H9 (cell line): ENCODE data around the gene CACNA2D3. TPM values are rescaled to one million over a fixed set of nuclear protein-coding genes. Genes with fewer than 3 reads are reported as not detected.
"Not testable (repeated sequence)": the region's sequence is repeated elsewhere in the genome, so short reads cannot be mapped to it uniquely, and the experiment has no call there.

Experiments used
- DNase-seq: peaks from one replicate; pipeline ENCODE4 v3.0.0-alpha.2; 2017
- H2AFZ ChIP-seq: one replicate; pipeline ENCODE4 v1.6.1; 2013; ENCODE audit warnings: mild to moderate bottlenecking, low read length, control low read depth, moderate library complexity
- H2AK5ac ChIP-seq: 2 replicates; pipeline ENCODE4 v1.6.1; 2013; ENCODE audit warnings: low read length, control low read depth, mixed read lengths; ENCODE audit not compliant: insufficient read length
- H2BK120ac ChIP-seq: one replicate; pipeline ENCODE4 v1.6.1; 2013; ENCODE audit warnings: low read depth, mild to moderate bottlenecking, low read length, control low read depth, inconsistent platforms; ENCODE audit not compliant: poor library complexity, severe bottlenecking
- H2BK12ac ChIP-seq: 2 replicates; pipeline ENCODE4 v1.6.1; 2013; ENCODE audit warnings: low read length, control low read depth, mixed read lengths, low read depth; ENCODE audit not compliant: insufficient read length
- H2BK15ac ChIP-seq: 2 replicates; pipeline ENCODE4 v1.6.1; 2013; ENCODE audit warnings: low read depth, low read length, control low read depth
- H2BK20ac ChIP-seq: one replicate; pipeline ENCODE4 v1.6.1; 2013; ENCODE audit warnings: low read depth, mild to moderate bottlenecking, low read length, control low read depth, inconsistent platforms; ENCODE audit not compliant: poor library complexity, severe bottlenecking
- H2BK5ac ChIP-seq: 2 replicates; pipeline ENCODE4 v1.6.1; 2013; ENCODE audit warnings: low read length, control low read depth, mixed read lengths; ENCODE audit not compliant: insufficient read length
- H3K14ac ChIP-seq: 2 replicates; pipeline ENCODE4 v1.6.1; 2013; ENCODE audit warnings: low read length, control low read depth; ENCODE audit not compliant: insufficient read depth
- H3K18ac ChIP-seq: 2 replicates; pipeline ENCODE4 v1.6.1; 2013; ENCODE audit warnings: low read depth, mild to moderate bottlenecking, mixed read lengths, low read length, control low read depth; ENCODE audit not compliant: insufficient read length
- H3K23ac ChIP-seq: 2 replicates; pipeline ENCODE4 v1.6.1; 2013; ENCODE audit warnings: low read length, control low read depth, mixed read lengths, low read depth; ENCODE audit not compliant: insufficient read length
- H3K23me2 ChIP-seq: 2 replicates; pipeline ENCODE4 v1.6.1; 2013; ENCODE audit warnings: low read depth, mild to moderate bottlenecking, mixed read lengths, low read length, control low read depth; ENCODE audit not compliant: insufficient read length, poor library complexity, severe bottlenecking
- H3K27ac ChIP-seq: 2 replicates; pipeline ENCODE4 v1.5.1; 2013; ENCODE audit warnings: low read length, control low read depth, mixed read lengths, low read depth; ENCODE audit not compliant: insufficient read length
- H3K27me3 ChIP-seq: 2 replicates; pipeline ENCODE4 v1.6.1; 2013; ENCODE audit warnings: low read length, control low read depth, inconsistent platforms; ENCODE audit not compliant: insufficient read depth
- H3K4ac ChIP-seq: 2 replicates; pipeline ENCODE4 v1.6.1; 2013; ENCODE audit warnings: low read depth, mild to moderate bottlenecking, control low read depth, inconsistent platforms, low read length, moderate library complexity
- H3K4me1 ChIP-seq: 2 replicates; pipeline ENCODE4 v1.6.1; 2013; ENCODE audit warnings: low read length, control low read depth, inconsistent platforms; ENCODE audit not compliant: insufficient read depth
- H3K4me2 ChIP-seq: 2 replicates; pipeline ENCODE4 v1.6.1; 2013; ENCODE audit warnings: low read length, control low read depth, mixed read lengths; ENCODE audit not compliant: insufficient read length, insufficient read depth
- H3K56ac ChIP-seq: 2 replicates; pipeline ENCODE4 v1.6.1; 2013; ENCODE audit warnings: low read depth, mild to moderate bottlenecking, mixed read lengths, low read length, control low read depth; ENCODE audit not compliant: insufficient read length
- H3K79me1 ChIP-seq: 2 replicates; pipeline ENCODE4 v1.6.1; 2013; ENCODE audit warnings: low read depth, mild to moderate bottlenecking, moderate library complexity, low read length, control low read depth, inconsistent platforms; ENCODE audit not compliant: insufficient read depth, poor library complexity, severe bottlenecking
- H3K79me2 ChIP-seq: 2 replicates; pipeline ENCODE4 v1.6.1; 2013; ENCODE audit warnings: low read length, control low read depth, inconsistent platforms; ENCODE audit not compliant: insufficient read depth
- H3K9ac ChIP-seq: 2 replicates; pipeline ENCODE4 v1.6.1; 2013; ENCODE audit warnings: low read length, control low read depth, mixed read lengths; ENCODE audit not compliant: insufficient read length; ENCODE audit errors: extremely low read depth
- H3K9me3 ChIP-seq: one replicate; pipeline ENCODE4 v1.6.1; 2013; ENCODE audit warnings: low read depth, low read length, inconsistent platforms; ENCODE audit not compliant: control insufficient read depth
- H3T11ph ChIP-seq: one replicate; pipeline ENCODE4 v1.6.1; 2013; ENCODE audit warnings: mild to moderate bottlenecking, low read length, control low read depth, inconsistent platforms
- H4K20me1 ChIP-seq: one replicate; pipeline ENCODE4 v1.6.1; 2013; ENCODE audit not compliant: control insufficient read depth, insufficient read length, insufficient read depth
- H4K5ac ChIP-seq: 2 replicates; pipeline ENCODE4 v1.6.1; 2013; ENCODE audit warnings: low read depth, mild to moderate bottlenecking, mixed read lengths, low read length, control low read depth; ENCODE audit not compliant: insufficient read length
- H4K8ac ChIP-seq: replicated peaks from 2 replicates; pipeline ENCODE4 v1.6.1; 2013; ENCODE audit warnings: low read length, control low read depth, mixed read lengths, low read depth; ENCODE audit not compliant: insufficient read length
- H4K91ac ChIP-seq: 2 replicates; pipeline ENCODE4 v1.6.1; 2013; ENCODE audit warnings: low read depth, mild to moderate bottlenecking, moderate library complexity, mixed read lengths, low read length, control low read depth; ENCODE audit not compliant: insufficient read length
- H3K27ac Mint-ChIP-seq, 3 experiments: 2 replicates in 2 of 3; 3 replicates in 1 of 3; pipeline ENCODE4 v1.8.0; 2020 to 2021; ENCODE audit warnings: mixed read lengths in 3 of 3, mild to moderate bottlenecking in 1 of 3, moderate library complexity in 1 of 3
- H3K27me3 Mint-ChIP-seq: 2 replicates; pipeline ENCODE4 v1.8.0; 2021; ENCODE audit warnings: low read depth, mild to moderate bottlenecking, moderate library complexity, mixed read lengths
- H3K36me3 Mint-ChIP-seq, 3 experiments: 2 replicates in 2 of 3; 3 replicates in 1 of 3; pipeline ENCODE4 v1.8.0; 2020 to 2021; ENCODE audit warnings: low read depth in 3 of 3, mixed read lengths in 3 of 3; ENCODE audit not compliant: insufficient read depth in 1 of 3
- H3K4me1 Mint-ChIP-seq, 2 experiments: 2 replicates each; pipeline ENCODE4 v1.8.0; 2020; ENCODE audit warnings: mixed read lengths in 2 of 2
- H3K4me3 Mint-ChIP-seq, 2 experiments: 2 replicates in 1 of 2; 3 replicates in 1 of 2; pipeline ENCODE4 v1.8.0; 2020 to 2021; ENCODE audit warnings: mild to moderate bottlenecking in 2 of 2, mixed read lengths in 2 of 2, moderate library complexity in 1 of 2
- H3K9me3 Mint-ChIP-seq, 2 experiments: 2 replicates in 1 of 2; 3 replicates in 1 of 2; pipeline ENCODE4 v1.8.0; 2020; ENCODE audit warnings: mild to moderate bottlenecking in 2 of 2, mixed read lengths in 2 of 2, moderate library complexity in 1 of 2
- WGBS: extraction: QIAGEN DNeasy Blood & Tissue Kit; methylation state at CpG from one replicate; pipeline ENCODE4 v1.1.7; 2013; ENCODE audit warnings: missing lambda C conversion rate, low lambda C conversion rate, mixed read lengths; ENCODE audit not compliant: insufficient read length; ENCODE audit errors: extremely low coverage; 5-methylcytosine and 5-hydroxymethylcytosine counted together
- total RNA-seq: library from RNA; stranded (reverse); gene quantifications from 2 replicates; pipeline ENCODE4 v1.2.1, GENCODE V29; 2021
- TF ChIP-seq, protein P1 (sequence below): fragments of 200-600 bp; sonication (generic); conservative IDR thresholded peaks from 3 replicates; pipeline ENCODE4 v1.8.0; 2021; ENCODE audit warnings: antibody characterized with exemption, mild to moderate bottlenecking

The CACNA2D3 gene
- total RNA-seq, 1 experiment from 2014 or later = 3.2 TPM

GRCh38 chr3:55107187-55107586 lies 984.8 kb downstream of the CACNA2D3 start:
- Histone ChIP-seq H2AFZ (no peak overlapping the region), H3K23me2 (no peaks in the 10 kb centered on the region), H2BK5ac (no peak overlapping the region), H2BK12ac (no peak overlapping the region), H3K56ac (no peak overlapping the region), H3K23ac (no peak overlapping the region), H3T11ph (no peak overlapping the region), H2BK15ac (no peak overlapping the region), H4K8ac (no peak overlapping the region), H3K4me1 (peaks cover 2% of the 10 kb centered on the region; the same call in 1 of the 2 replicates), H3K79me1 (no peaks in the 10 kb centered on the region), H4K5ac (no peak overlapping the region), H3K9me3 (no peaks in the 10 kb centered on the region), H2AK5ac (no peak overlapping the region), H3K27ac (no peak overlapping the region), H2BK120ac (no peak overlapping the region), H4K20me1 (no peaks in the 10 kb centered on the region), H2BK20ac (no peak overlapping the region), H3K4ac (no peak overlapping the region), H3K18ac (no peak overlapping the region), H3K4me2 (no peak overlapping the region), H3K79me2 (no peaks in the 10 kb centered on the region), H3K27me3 (no peaks in the 10 kb centered on the region), H3K9ac (no peak overlapping the region), H3K14ac (no peak overlapping the region), H4K91ac (no peak overlapping the region)
- no peaks in the 10 kb centered on the region for H3K36me3 Mint-ChIP-seq
- H3K4me3 Mint-ChIP-seq = no peak overlapping the region
- H3K27me3 Mint-ChIP-seq = 0 out of 2 replicates have a peak, but pooled peaks cover 1% of the 10 kb centered on the region
- no peak for DNase-seq
- H3K4me1 Mint-ChIP-seq = peaks cover 5% of the 10 kb centered on the region in 2 experiments
- no peaks in the 10 kb centered on the region for H3K9me3 Mint-ChIP-seq
- TF ChIP-seq, protein P1, sequence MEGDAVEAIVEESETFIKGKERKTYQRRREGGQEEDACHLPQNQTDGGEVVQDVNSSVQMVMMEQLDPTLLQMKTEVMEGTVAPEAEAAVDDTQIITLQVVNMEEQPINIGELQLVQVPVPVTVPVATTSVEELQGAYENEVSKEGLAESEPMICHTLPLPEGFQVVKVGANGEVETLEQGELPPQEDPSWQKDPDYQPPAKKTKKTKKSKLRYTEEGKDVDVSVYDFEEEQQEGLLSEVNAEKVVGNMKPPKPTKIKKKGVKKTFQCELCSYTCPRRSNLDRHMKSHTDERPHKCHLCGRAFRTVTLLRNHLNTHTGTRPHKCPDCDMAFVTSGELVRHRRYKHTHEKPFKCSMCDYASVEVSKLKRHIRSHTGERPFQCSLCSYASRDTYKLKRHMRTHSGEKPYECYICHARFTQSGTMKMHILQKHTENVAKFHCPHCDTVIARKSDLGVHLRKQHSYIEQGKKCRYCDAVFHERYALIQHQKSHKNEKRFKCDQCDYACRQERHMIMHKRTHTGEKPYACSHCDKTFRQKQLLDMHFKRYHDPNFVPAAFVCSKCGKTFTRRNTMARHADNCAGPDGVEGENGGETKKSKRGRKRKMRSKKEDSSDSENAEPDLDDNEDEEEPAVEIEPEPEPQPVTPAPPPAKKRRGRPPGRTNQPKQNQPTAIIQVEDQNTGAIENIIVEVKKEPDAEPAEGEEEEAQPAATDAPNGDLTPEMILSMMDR = no peak
- no CpG with 5 or more reads among the region's 6 CpGs for WGBS
- no peak overlapping the region for H3K27ac Mint-ChIP-seq

DNA sequence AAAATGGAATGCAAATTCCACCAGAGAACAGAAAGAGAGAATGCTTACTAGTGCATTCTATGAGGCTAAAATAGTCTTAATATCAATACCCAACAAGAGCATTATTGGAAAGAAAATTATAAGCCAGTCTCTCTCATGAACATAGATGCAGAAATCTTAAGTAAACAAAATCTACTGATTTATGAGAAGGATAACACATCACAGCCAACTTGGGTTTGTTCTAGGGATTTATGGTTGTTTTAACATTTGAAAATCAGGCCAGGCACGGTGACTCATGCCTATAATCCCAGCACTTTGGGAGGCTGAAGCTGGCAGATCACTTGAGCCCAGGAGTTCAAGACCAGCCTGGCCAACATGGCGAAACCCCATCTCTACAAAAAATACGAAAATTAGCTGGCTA lies 989.6 kb downstream of the CACNA2D3 start:
- not testable (repeated sequence) for H3K9ac ChIP-seq, H3K23me2 ChIP-seq, H3K27me3 Mint-ChIP-seq, H2AK5ac ChIP-seq, DNase-seq, H4K20me1 ChIP-seq, H2BK20ac ChIP-seq, H2BK15ac ChIP-seq, H3K18ac ChIP-seq, H3K27ac ChIP-seq, H3K4me1 ChIP-seq, H2BK120ac ChIP-seq, H3K9me3 ChIP-seq, H3K9me3 Mint-ChIP-seq, H4K8ac ChIP-seq, H3K4me3 Mint-ChIP-seq, H3K79me1 ChIP-seq, H3K4ac ChIP-seq, H4K91ac ChIP-seq, H2BK12ac ChIP-seq, H3K56ac ChIP-seq, H2BK5ac ChIP-seq, H3K36me3 Mint-ChIP-seq, H3K79me2 ChIP-seq, H3T11ph ChIP-seq, H3K4me1 Mint-ChIP-seq, H3K4me2 ChIP-seq, H3K23ac ChIP-seq, H3K27me3 ChIP-seq, H2AFZ ChIP-seq, H3K27ac Mint-ChIP-seq, H4K5ac ChIP-seq, H3K14ac ChIP-seq
- no CpG with 5 or more reads among the region's 3 CpGs for WGBS
